K562 (cell line): ENCODE data around the gene PYGO2. TPM values are rescaled to one million over a fixed set of nuclear protein-coding genes. Genes with fewer than 3 reads are reported as not detected.

Experiments
- ATAC-seq: fragments of 200-7000 bp; cut with Tn5 transposase; 3 replicates; pipeline ENCODE4 v1.9.1; 2020; ENCODE audit warnings: moderate library complexity
- BruUV-seq: library from RNA; stranded (reverse); fragments of 400-500 nt; replicated peaks from 2 replicates; lab custom pipeline; 2021; lab: Mats Ljungman, UMichigan
- CTCF ChIA-PET: fragments of 300-600 bp; formaldehyde crosslinking; extraction: SDS; loops from one replicate; lab custom pipeline; 2021; ENCODE audit warnings: low intra/inter-chr PET ratio; lab: Yijun Ruan, JAX
- POLR2A ChIA-PET: fragments of 300-600, 350-650 bp; sonication (Branson Sonifier 250); formaldehyde crosslinking; extraction: SDS; loops from one replicate; lab custom pipeline; 2021; ENCODE audit warnings: antibody characterized with exemption, inconsistent platforms; lab: Yijun Ruan, JAX
- DNase-seq, 4 experiments: peaks; one replicate each; pipeline versions ENCODE4 v3.0.0 to v3.0.0-alpha.2; 2011 to 2018; ENCODE audit warnings: low spot score in 3 of 4, mixed read lengths in 3 of 4; ENCODE audit errors: extremely low read depth in 1 of 4
- FAIRE-seq: peaks from 2 replicates; lab custom pipeline; 2011; peaks lifted over from hg19 to GRCh38; lab: Jason Lieb, UNC
- H2AFZ ChIP-seq: 2 replicates; pipeline ENCODE4 v1.6.0; 2011; ENCODE audit warnings: low read depth, low read length, control low read depth, inconsistent platforms
- H3K27ac ChIP-seq: fragments of 200-600 bp; 3 replicates; pipeline ENCODE4 v1.8.0; 2011; ENCODE audit warnings: low read depth, mild to moderate bottlenecking, control low read depth, inconsistent platforms, low read length, moderate library complexity, mixed read lengths; ENCODE audit errors: extremely low read depth
- H3K27me3 ChIP-seq, 2 experiments: fragments of 300-600 bp in 1 of 2; 2 replicates in 1 of 2; 3 replicates in 1 of 2; pipeline versions ENCODE4 v1.6.0 to v1.8.0; 2011; ENCODE audit warnings: inconsistent platforms in 2 of 2, low read length in 2 of 2, mild to moderate bottlenecking in 1 of 2, mixed read lengths in 1 of 2, moderate library complexity in 1 of 2; ENCODE audit not compliant: control insufficient read depth in 2 of 2, insufficient read depth in 2 of 2
- H3K36me3 ChIP-seq: fragments of 300-600 bp; 3 replicates; pipeline ENCODE4 v1.8.0; 2011; ENCODE audit warnings: mild to moderate bottlenecking, low read length, inconsistent platforms; ENCODE audit not compliant: control insufficient read depth, insufficient read depth
- H3K4me1 ChIP-seq, 2 experiments: fragments of 200-600 bp in 1 of 2; replicated peaks in 1 of 2; 2 replicates in 1 of 2; 3 replicates in 1 of 2; pipeline versions ENCODE4 v1.5.1 to v1.8.0; 2011; ENCODE audit warnings: inconsistent platforms in 2 of 2, low read length in 2 of 2, mild to moderate bottlenecking in 1 of 2, mixed read lengths in 1 of 2, moderate library complexity in 1 of 2; ENCODE audit not compliant: control insufficient read depth in 2 of 2, insufficient read depth in 2 of 2
- H3K4me2 ChIP-seq: 2 replicates; pipeline ENCODE4 v1.6.1; 2011; ENCODE audit warnings: low read length, control low read depth, inconsistent platforms, mixed read lengths; ENCODE audit not compliant: insufficient read depth
- H3K4me3 ChIP-seq: fragments of 200-600 bp; sonication (generic), shearing (Covaris generic); 2 replicates; pipeline ENCODE4 v1.5.1; 2016; ENCODE audit warnings: control low read depth, inconsistent platforms
- H3K79me2 ChIP-seq: fragments of 200-600 bp; 3 replicates; pipeline ENCODE4 v1.8.0; 2011; ENCODE audit warnings: low read length, inconsistent platforms; ENCODE audit not compliant: control insufficient read depth, insufficient read depth
- H3K9ac ChIP-seq, 2 experiments: 2 replicates each; pipeline versions ENCODE4 v1.6.0 to v1.6.1; 2011; ENCODE audit warnings: low read depth in 2 of 2, low read length in 2 of 2, control low read depth in 1 of 2, inconsistent platforms in 1 of 2, mild to moderate bottlenecking in 1 of 2, mixed read lengths in 1 of 2; ENCODE audit not compliant: insufficient read depth in 1 of 2
- H3K9me1 ChIP-seq: one replicate; pipeline ENCODE4 v1.6.0; 2011; ENCODE audit warnings: inconsistent platforms, mild to moderate bottlenecking, low read length, moderate library complexity; ENCODE audit not compliant: control insufficient read depth, insufficient read depth
- H3K9me3 ChIP-seq: replicated peaks from 2 replicates; pipeline ENCODE4 v1.5.1; 2011; ENCODE audit warnings: low read depth, low read length, inconsistent platforms; ENCODE audit not compliant: control insufficient read depth, insufficient read depth
- H4K20me1 ChIP-seq: replicated peaks from 2 replicates; pipeline ENCODE4 v1.6.1; 2011; ENCODE audit warnings: low read length, inconsistent platforms, mixed read lengths; ENCODE audit not compliant: control insufficient read depth, insufficient read depth
- CBX1 ChIP-seq: sonication (generic); IDR thresholded peaks from 2 replicates; pipeline ENCODE4 v1.6.1; 2016; ENCODE audit warnings: antibody characterized with exemption, low read depth, mild to moderate bottlenecking
- CHD1 ChIP-seq: fragments of 200-600 bp; sonication (generic); IDR thresholded peaks from one replicate; pipeline ENCODE4 v1.6.1; 2012; ENCODE audit warnings: mild to moderate bottlenecking, moderate library complexity, low read length, inconsistent platforms
- CREB1 ChIP-seq, 2 experiments: sonication (generic) in 1 of 2; formaldehyde crosslinking in 1 of 2; IDR thresholded peaks; 2 replicates each; pipeline versions ENCODE4 v1.6.1 to v1.8.0; 2012 to 2022; ENCODE audit warnings: inconsistent platforms in 1 of 2, mild to moderate bottlenecking in 1 of 2, missing genetic modification reagents in 1 of 2, moderate library complexity in 1 of 2
- GABPA ChIP-seq: fragments of 200-800 bp; sonication (Bioruptor generic); conservative IDR thresholded peaks from 2 replicates; pipeline ENCODE4 v1.6.1; 2016; ENCODE audit warnings: low read depth, missing genetic modification characterization, missing compliant biosample characterization
- HNRNPL ChIP-seq: fragments of 200-400 bp; formaldehyde crosslinking; IDR thresholded peaks from 2 replicates; pipeline ENCODE4 v1.6.1; 2017; ENCODE audit warnings: low read depth, mild to moderate bottlenecking, low read length
- MEF2A ChIP-seq: IDR thresholded peaks from 2 replicates; pipeline ENCODE4 v1.6.1; 2011; ENCODE audit warnings: low read depth, mild to moderate bottlenecking, low read length, moderate library complexity; ENCODE audit not compliant: control insufficient read depth
- ZNF197 ChIP-seq: fragments of 200-800 bp; sonication (Bioruptor generic); IDR thresholded peaks from 2 replicates; pipeline ENCODE4 v1.6.1; 2016; ENCODE audit warnings: low read depth, missing genetic modification characterization, missing compliant biosample characterization
- WGBS: fragments of 100-300 bp; shearing (Covaris generic); methylation state at CpG from one replicate; pipeline ENCODE4 v1.1.6; 2016; ENCODE audit warnings: low coverage, mixed read lengths; ENCODE audit not compliant: insufficient coverage; ENCODE audit errors: missing lambda C conversion rate; 5-methylcytosine and 5-hydroxymethylcytosine counted together
- in situ Hi-C: fragments of 300-500 bp; cut with MboI; formaldehyde crosslinking; loops from 4 replicates; pipeline ENCODE4 v1.15.0; 2018; ENCODE audit warnings: inconsistent platforms, mixed read lengths
- intact Hi-C: fragments of 100-400 bp; cut with micrococcal nuclease; formaldehyde crosslinking; loops from 2 replicates; pipeline ENCODE4 v1.14.2; 2022
- polyA plus RNA-seq, 8 experiments: library from polyadenylated mRNA; depleted of rRNA in 4 of 8; stranded (reverse) in 5 of 8; unstranded in 3 of 8; fragments of >200 nt; fragmentation: Nextera tagmentation in 2 of 8; fragmentation: Illumina TruSeq in 1 of 8; extraction: Ambion mirVana in 2 of 8; extraction: Trizol in 1 of 8; gene quantifications; 2 replicates each; pipeline versions ENCODE4 v1.2.1 to v1.2.3, GENCODE V29; 2011 to 2014; ENCODE audit warnings: inconsistent platforms in 1 of 8, missing spikeins in 1 of 8
- total RNA-seq, 7 experiments: library from RNA; depleted of rRNA in 6 of 7; stranded (reverse); fragments of >200 nt in 6 of 7; fragmentation: Illumina TruSeq in 2 of 7; extraction: Trizol in 2 of 7; gene quantifications; 2 replicates each; pipeline versions ENCODE4 v1.2.1 to v1.2.3, GENCODE V29; 2011 to 2021; ENCODE audit warnings: low replicate concordance in 1 of 7
- TF ChIP-seq, protein P1 (sequence below), 2 experiments: fragments of 200-800 bp in 1 of 2; sonication (Bioruptor generic) in 1 of 2; sonication (generic) in 1 of 2; formaldehyde crosslinking in 1 of 2; IDR thresholded peaks in 1 of 2; conservative IDR thresholded peaks in 1 of 2; 2 replicates each; pipeline versions ENCODE4 v1.5.0 to v1.6.1; 2016 to 2020; ENCODE audit warnings: missing compliant biosample characterization in 1 of 2, missing genetic modification characterization in 1 of 2, missing genetic modification reagents in 1 of 2
- TF ChIP-seq, protein P2 (sequence below): fragments of 450-650 bp; formaldehyde crosslinking; IDR thresholded peaks from 2 replicates; pipeline ENCODE4 v1.4.0; 2022; ENCODE audit warnings: mild to moderate bottlenecking, moderate library complexity

The PYGO2 gene
- total and polyA plus RNA-seq, 9 of the 15 experiments (the other 6 are each of a cell fraction or from before 2014, with no cell fraction given), result 8.3 to 36.2 (median 18.2) TPM

DNA sequence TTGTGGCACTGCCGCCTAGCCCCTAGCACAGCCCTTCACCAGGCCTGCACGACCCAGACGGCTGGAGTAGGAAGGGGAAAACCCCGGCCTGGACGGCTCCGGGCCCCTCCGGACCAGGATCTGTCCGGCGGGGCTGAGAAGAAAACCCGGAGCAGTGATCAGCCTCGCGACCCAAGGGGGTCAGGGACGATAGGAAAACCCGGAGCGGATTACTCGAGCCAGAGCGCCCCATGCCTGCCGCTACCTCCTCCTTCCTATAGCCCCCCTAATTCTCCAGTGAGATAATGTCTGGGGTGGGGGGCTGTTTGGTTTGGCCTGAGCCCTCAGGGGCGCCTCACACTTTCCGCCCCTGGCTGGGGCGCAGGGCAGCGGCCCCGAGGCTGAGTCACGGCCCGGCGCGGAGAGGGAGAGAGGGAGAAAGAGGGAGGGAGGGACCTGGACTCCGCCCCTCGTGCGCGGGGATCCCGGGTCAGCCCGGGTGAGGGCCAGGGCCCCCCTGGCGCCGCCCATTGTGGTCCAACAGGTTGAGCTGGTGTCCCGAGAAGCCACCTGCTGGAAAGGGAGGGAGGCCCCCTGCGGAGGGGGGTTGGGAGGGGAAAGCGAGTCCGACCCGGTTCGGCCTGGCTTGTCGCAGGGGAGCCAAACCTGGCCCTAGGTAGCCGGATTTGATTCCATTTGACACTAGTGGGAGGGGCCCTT lies 39.3 kb upstream of the PYGO2 start (continued):
- TF ChIP-seq CREB1 (IDR thresholded peaks at IDR 0.05), result peak; percentile 29; the same call in 1 of the 2 replicates
- TF ChIP-seq CREB1 (CRISPR knock-in tag; IDR thresholded peaks at IDR 0.05), result peak; percentile 48; the same call in 1 of the 2 replicates
- 0 out of 2 replicates have a peak, but pooled peaks have one; percentile 26 for TF ChIP-seq CBX1

DNA sequence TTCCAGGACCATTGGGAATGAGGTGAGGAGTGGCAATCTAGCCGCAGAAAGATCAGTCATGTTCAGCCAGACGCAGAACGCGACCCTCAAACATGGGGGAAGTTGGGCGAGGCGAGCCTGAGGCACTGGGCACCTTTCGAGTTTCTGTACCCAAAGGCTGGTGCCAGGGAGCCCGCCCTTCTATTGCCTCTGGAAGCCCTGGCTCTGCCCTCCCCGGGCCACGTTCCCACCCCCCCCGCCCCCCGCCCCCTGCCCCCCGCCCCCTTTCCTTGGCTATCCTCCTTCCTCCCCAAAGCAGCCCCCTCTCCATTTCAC lies 38.8 kb upstream of the PYGO2 start:
- no peak for ATAC-seq
- Histone ChIP-seq H3K9me1 (no peaks in the 10 kb centered on the region), H3K4me1 (peaks cover 32 to 60% of the 10 kb centered on the region in 2 experiments), H3K79me2 (peaks cover 35% of the 10 kb centered on the region), H3K36me3 (peaks cover 11% of the 10 kb centered on the region; the same call in 2 of the 3 replicates), H4K20me1 (no peaks in the 10 kb centered on the region), H3K9me3 (no peaks in the 10 kb centered on the region), H3K4me2 (peak overlapping the region; percentile 98), H3K27me3 (no peaks in the 10 kb centered on the region), H3K4me3 (peak overlapping the region; percentile 71), H3K9ac (peak overlapping the region; percentile 90 to 96), H2AFZ (peak overlapping the region; percentile 18; the same call in 1 of the 2 replicates), H3K27ac (peak overlapping the region; percentile 97)
- intact Hi-C loops (loop anchor here (2.0 to 5.0 kb wide), 4 partner anchors 40 to 443 kb away; partner anchors contain the start of genes EFNA3, PYGO2 and UBE2Q1), in situ Hi-C loops (no loop called here)
- no peak for DNase-seq
- WGBS, result 6% methylated on average over 3 of the region's 13 CpGs
- CTCF ChIA-PET, result interaction anchor here (0.7 to 1.6 kb wide), 4 partner anchors 17 to 1489 kb away, joined by 3 to 6 read pairs (median 5); partner anchors contain the start of gene PYGO2
- POLR2A ChIA-PET, result interaction anchor here (0.6 to 8.2 kb wide), 12 partner anchors 11 to 1073 kb away, joined by 3 to 80 read pairs (median 4); partner anchors contain the start of genes FLAD1 and SHC1
- BruUV-seq, result no TSS peak
- no peak for FAIRE-seq
- TF ChIP-seq CHD1, result peak; percentile 67
- peak; percentile 5; the same call in 1 of the 2 replicates for TF ChIP-seq ZNF197
- 0 out of 2 replicates have a peak, but pooled peaks have one; percentile 2 for TF ChIP-seq GABPA (tag)
- TF ChIP-seq MEF2A, result no peak
- TF ChIP-seq HNRNPL, result peak; percentile 70; the same call in 1 of the 2 replicates
- TF ChIP-seq, protein P1, sequence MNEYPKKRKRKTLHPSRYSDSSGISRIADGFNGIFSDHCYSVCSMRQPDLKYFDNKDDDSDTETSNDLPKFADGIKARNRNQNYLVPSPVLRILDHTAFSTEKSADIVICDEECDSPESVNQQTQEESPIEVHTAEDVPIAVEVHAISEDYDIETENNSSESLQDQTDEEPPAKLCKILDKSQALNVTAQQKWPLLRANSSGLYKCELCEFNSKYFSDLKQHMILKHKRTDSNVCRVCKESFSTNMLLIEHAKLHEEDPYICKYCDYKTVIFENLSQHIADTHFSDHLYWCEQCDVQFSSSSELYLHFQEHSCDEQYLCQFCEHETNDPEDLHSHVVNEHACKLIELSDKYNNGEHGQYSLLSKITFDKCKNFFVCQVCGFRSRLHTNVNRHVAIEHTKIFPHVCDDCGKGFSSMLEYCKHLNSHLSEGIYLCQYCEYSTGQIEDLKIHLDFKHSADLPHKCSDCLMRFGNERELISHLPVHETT (CRISPR knock-in tag; conservative IDR thresholded peaks at IDR 0.05 in 1 of 2, IDR thresholded peaks at IDR 0.05 in 1 of 2), result no peak; a peak in 1 of 4 replicates
- TF ChIP-seq, protein P2, sequence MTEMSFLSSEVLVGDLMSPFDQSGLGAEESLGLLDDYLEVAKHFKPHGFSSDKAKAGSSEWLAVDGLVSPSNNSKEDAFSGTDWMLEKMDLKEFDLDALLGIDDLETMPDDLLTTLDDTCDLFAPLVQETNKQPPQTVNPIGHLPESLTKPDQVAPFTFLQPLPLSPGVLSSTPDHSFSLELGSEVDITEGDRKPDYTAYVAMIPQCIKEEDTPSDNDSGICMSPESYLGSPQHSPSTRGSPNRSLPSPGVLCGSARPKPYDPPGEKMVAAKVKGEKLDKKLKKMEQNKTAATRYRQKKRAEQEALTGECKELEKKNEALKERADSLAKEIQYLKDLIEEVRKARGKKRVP (CRISPR knock-in tag), result peak; percentile 48; the same call in 1 of the 2 replicates
- TF ChIP-seq, all 486 proteins: peak for 5
